ENCODE results near the gene THOC2.

Gene THOC2

DNA sequence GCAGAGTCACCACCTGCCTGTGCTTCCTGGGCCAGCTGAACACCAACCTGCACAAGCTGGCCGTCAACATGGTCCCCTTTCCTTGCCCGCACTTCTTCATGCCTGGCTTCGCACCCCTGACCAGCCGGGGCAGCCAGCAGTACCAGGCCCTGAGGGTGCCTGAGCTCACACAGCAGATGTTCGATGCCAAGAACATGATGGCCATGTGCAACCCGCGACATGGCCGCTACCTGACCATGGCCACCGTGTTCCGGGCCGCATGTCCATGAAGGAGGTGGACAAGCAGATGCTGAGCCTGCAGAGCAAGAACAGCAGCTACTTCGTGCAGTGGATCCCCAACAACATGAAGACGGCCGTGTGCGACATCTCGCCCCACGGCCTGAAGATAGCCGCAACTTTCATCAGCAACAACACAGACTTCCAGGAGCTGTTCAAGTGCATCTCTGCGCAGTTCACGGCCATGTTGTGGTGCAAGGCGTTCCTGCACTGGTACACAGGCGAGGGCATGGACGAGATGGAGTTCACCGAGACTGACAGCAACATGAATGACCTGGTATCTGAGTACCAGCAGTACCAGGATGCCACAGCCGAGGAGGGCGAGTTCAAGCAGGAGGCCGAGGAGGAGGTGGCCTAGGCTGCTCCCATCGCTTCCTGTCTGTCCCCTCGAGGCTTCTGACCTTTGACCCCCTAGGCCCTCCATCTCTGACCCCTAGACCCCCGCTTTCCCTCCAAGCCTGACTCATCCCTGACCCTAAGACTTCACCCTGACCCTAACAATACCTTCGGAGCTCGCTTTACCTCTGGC lies 170.3 kb downstream of the THOC2 start:
- no peak for DNase-seq

DNA sequence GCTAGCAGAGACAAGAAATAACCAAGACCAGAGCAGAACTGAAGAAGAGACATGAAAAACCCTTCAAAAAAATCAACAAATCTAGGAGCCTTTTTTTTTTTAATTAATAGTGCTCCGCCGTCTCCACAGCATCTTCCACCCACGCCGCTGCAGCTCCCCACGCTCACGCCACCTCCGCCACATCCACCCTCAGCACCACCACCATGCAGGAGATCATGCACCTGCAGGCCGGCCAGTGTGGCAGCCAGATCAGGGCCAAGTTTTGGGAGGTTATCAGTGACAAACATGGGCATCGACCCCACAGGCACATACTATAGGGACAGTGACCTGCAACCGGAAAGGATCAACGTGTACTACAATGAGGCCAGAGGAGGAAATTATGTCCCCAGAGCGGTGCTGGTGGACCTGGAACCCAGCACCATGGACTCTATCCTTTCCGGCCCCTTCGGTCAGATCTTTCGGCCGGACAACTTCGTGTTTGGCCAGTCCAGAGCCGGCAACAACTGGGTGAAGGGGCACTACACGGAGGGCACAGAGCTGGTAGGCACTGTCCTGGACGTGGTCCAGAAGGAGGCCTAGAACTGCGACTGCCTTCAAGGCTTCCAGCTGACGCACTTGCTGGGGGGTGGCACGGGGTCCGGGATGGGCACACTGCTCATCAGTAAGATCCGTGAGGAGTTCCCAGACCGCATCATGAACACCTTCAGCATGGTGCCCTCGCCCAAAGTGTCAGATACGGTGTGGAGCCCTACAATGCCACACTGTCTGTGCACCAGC lies 171.2 kb downstream of the THOC2 start:
- no peak for DNase-seq

- DNase-seq = no peak
Observed at GRCh38 chrX:123550829-123551228, 182.0 kb downstream of the THOC2 start.
